Aorta (tissue), 5 donors: ENCODE measurements around the gene HNRNPF. TPM values are rescaled to one million over a fixed set of nuclear protein-coding genes. Genes with fewer than 3 reads are reported as not detected.

ENCODE experiments used
- ATAC-seq: fragments of 200-7000 bp; cut with Tn5 transposase; one replicate; pipeline ENCODE4 v1.9.1; 2022; ENCODE audit warnings: moderate library complexity; ENCODE audit not compliant: low FRiP score
- DNase-seq, 2 donors: peaks; one replicate each; pipeline ENCODE4 v3.0.0-alpha.2; 2020
- H3K27ac ChIP-seq, 2 donors: one replicate each; pipeline ENCODE4 v1.5.1; 2013; ENCODE audit warnings: low read length in 2 of 2, mild to moderate bottlenecking in 2 of 2, moderate library complexity in 2 of 2, control low read depth in 1 of 2, inconsistent platforms in 1 of 2, low read depth in 1 of 2
- H3K27me3 ChIP-seq, 2 donors: one replicate each; pipeline ENCODE4 v1.6.1; 2013; ENCODE audit warnings: control low read depth in 1 of 2, low read length in 1 of 2, mild to moderate bottlenecking in 1 of 2, moderate library complexity in 1 of 2; ENCODE audit not compliant: insufficient read depth in 2 of 2, control insufficient read depth in 1 of 2
- H3K36me3 ChIP-seq, 2 donors: one replicate each; pipeline ENCODE4 v1.6.1; 2013; ENCODE audit warnings: control low read depth in 1 of 2, low read length in 1 of 2, mild to moderate bottlenecking in 1 of 2; ENCODE audit not compliant: insufficient read depth in 2 of 2, control insufficient read depth in 1 of 2
- H3K4me1 ChIP-seq, 2 donors: one replicate each; pipeline ENCODE4 v1.6.1; 2013; ENCODE audit warnings: low read length in 2 of 2, control low read depth in 1 of 2, mild to moderate bottlenecking in 1 of 2, moderate library complexity in 1 of 2; ENCODE audit not compliant: insufficient read depth in 2 of 2, control insufficient read depth in 1 of 2
- H3K4me3 ChIP-seq, 2 donors: one replicate each; pipeline ENCODE4 v1.5.1; 2013; ENCODE audit warnings: low read length in 2 of 2, control low read depth in 1 of 2, mild to moderate bottlenecking in 1 of 2
- H3K9me3 ChIP-seq: one replicate; pipeline ENCODE4 v1.6.1; 2013; ENCODE audit warnings: mild to moderate bottlenecking, low read length; ENCODE audit not compliant: control insufficient read depth
- WGBS, 2 donors: extraction: QIAGEN DNeasy Blood & Tissue Kit; methylation state at CpG; one replicate each; pipeline ENCODE4 v1.1.7; 2013; 5-methylcytosine and 5-hydroxymethylcytosine counted together
- intact Hi-C, 2 donors: fragments of 100-400 bp; cut with DNase I; formaldehyde crosslinking; loops; one replicate each; pipeline versions ENCODE4 v1.14.2 to v1.15.0; 2022
- polyA plus RNA-seq, 2 donors: library from polyadenylated mRNA; stranded (reverse); fragments of 200-250 nt; gene quantifications; one replicate each; pipeline ENCODE4 v1.2.3, GENCODE V29; 2013
- total RNA-seq, 2 donors: library from RNA; stranded (reverse); fragmentation: NEBNext Ultra II Directional; extraction: Animal tissue kit (Norgen Biotek cat#: 25700); gene quantifications; one replicate each; pipeline ENCODE4 v1.2.1, GENCODE V29; 2021
- donor health status: healthy with polysubstance abuse.
- donor health status: Bipolar disorder and iron deficiency.
- donor health status: DM: no; HTN: no; CAD: no.
- donor health status: DM: no; HTN: no; CAD: no.
- donor health status: DM: yes; HTN: yes; CAD: no.

HNRNPF gene
- total and polyA plus RNA-seq, 4 donors = 54.3 to 114 (median 83.3) TPM

- ATAC-seq (no peak), DNase-seq (peak; percentile 21 to 64)
- WGBS, 2 donors = 84 to 91% methylated on average over 13 of the region's 13 CpGs
- Histone ChIP-seq H3K9me3 (no peaks in the 10 kb centered on the region), H3K27me3 (no peaks in the 10 kb centered on the region), H3K4me3 (no peak within 1 kb of the TSS), H3K27ac (no peak within 1 kb of the TSS), H3K36me3 (no peaks in the 10 kb centered on the region), H3K4me1 (no peaks in the 10 kb centered on the region)
- intact Hi-C loops = no loop called here
Observed at GRCh38 chr10:43371418-43371817, 37.6 kb downstream of the HNRNPF start, which contains the start of gene FXYD4. TSS of gene FXYD4 (plus strand) at chr10:43371636. CDS start at chr10:43373747, 2,111 bp downstream.

- 89 to 90% methylated on average over 5 to 9 of the region's 9 CpGs for WGBS, 2 donors
- no peak for ATAC-seq
- intact Hi-C loops = no loop called here
- Histone ChIP-seq H3K36me3 (no peaks in the 10 kb centered on the region), H3K4me1 (no peaks in the 10 kb centered on the region), H3K27ac (no peak overlapping the region), H3K4me3 (no peak overlapping the region), H3K27me3 (no peaks in the 10 kb centered on the region), H3K9me3 (no peaks in the 10 kb centered on the region)
- peak; percentile 36 to 54 for DNase-seq
Observed at GRCh38 chr10:43370671-43371215, 38.2 kb downstream of the HNRNPF start.

- Histone ChIP-seq H3K27me3 (no peaks in the 10 kb centered on the region), H3K36me3 (no peaks in the 10 kb centered on the region), H3K27ac (no peak overlapping the region), H3K4me3 (no peak overlapping the region), H3K9me3 (no peaks in the 10 kb centered on the region), H3K4me1 (no peaks in the 10 kb centered on the region)
- ATAC-seq (no peak), DNase-seq (peak; percentile 9 to 21)
- 93 to 96% methylated on average over 4 of the region's 4 CpGs for WGBS, 2 donors
- intact Hi-C loops = no loop called here
Observed at GRCh38 chr10:43369921-43370320, 39.1 kb downstream of the HNRNPF start.

GRCh38 chr10:43365001-43365400 lies 44.0 kb downstream of the HNRNPF start:
- H3K9me3 ChIP-seq = no peaks in the 10 kb centered on the region
- DNase-seq (no peak), ATAC-seq (no peak)
- no peaks in the 10 kb centered on the region for H3K36me3 ChIP-seq
- 72 to 77% methylated on average over 3 of the region's 3 CpGs for WGBS, 2 donors
- H3K4me3 ChIP-seq = no peak overlapping the region
- no peaks in the 10 kb centered on the region for H3K4me1 ChIP-seq
- intact Hi-C loops = no loop called here
- no peaks in the 10 kb centered on the region for H3K27me3 ChIP-seq
- H3K27ac ChIP-seq = no peak overlapping the region

- H3K4me1 ChIP-seq = no peaks in the 10 kb centered on the region
- 6% methylated on average over 48 of the region's 48 CpGs for WGBS, 2 donors
- ATAC-seq = peak; percentile 93
- no peaks in the 10 kb centered on the region for H3K36me3 ChIP-seq
- H3K9me3 ChIP-seq = no peaks in the 10 kb centered on the region
- H3K27me3 ChIP-seq = no peaks in the 10 kb centered on the region
- peak; percentile 97 for DNase-seq
- intact Hi-C loops = no loop called here
- H3K4me3 ChIP-seq = peak overlapping the region; percentile 5 to 6
- peak overlapping the region in 1 of 2 donors; percentile 11 for H3K27ac ChIP-seq
Observed at GRCh38 chr10:43362191-43362839, 46.7 kb downstream of the HNRNPF start.

- WGBS, 2 donors = 23 to 27% methylated on average over 21 of the region's 21 CpGs
- DNase-seq = no peak
Observed at GRCh38 chr10:43361547-43362190, 47.3 kb downstream of the HNRNPF start.

GRCh38 chr10:43360086-43360485 lies 48.9 kb downstream of the HNRNPF start:
- Histone ChIP-seq H3K27me3 (no peaks in the 10 kb centered on the region), H3K9me3 (no peaks in the 10 kb centered on the region), H3K4me1 (no peaks in the 10 kb centered on the region), H3K27ac (no peak overlapping the region), H3K36me3 (no peaks in the 10 kb centered on the region), H3K4me3 (no peak overlapping the region)
- 59 to 67% methylated on average over 6 of the region's 6 CpGs for WGBS, 2 donors
- ATAC-seq = no peak
- DNase-seq = no peak
- intact Hi-C loops = no loop called here

More at GRCh38 chr10:43361547-43362190, 47.3 kb downstream of the HNRNPF start:
- H3K4me1 ChIP-seq = no peaks in the 10 kb centered on the region
- intact Hi-C loops = no loop called here
- H3K27ac ChIP-seq = no peak overlapping the region
- peak overlapping the region in 1 of 2 donors; percentile 5 for H3K4me3 ChIP-seq
- H3K9me3 ChIP-seq = no peaks in the 10 kb centered on the region
- no peaks in the 10 kb centered on the region for H3K27me3 ChIP-seq
- no peak for ATAC-seq
- no peaks in the 10 kb centered on the region for H3K36me3 ChIP-seq

GRCh38 chr10:43355749-43356371 lies 53.1 kb downstream of the HNRNPF start:
- H3K27me3 ChIP-seq = no peaks in the 10 kb centered on the region
- DNase-seq (no peak), ATAC-seq (no peak)
- WGBS, 2 donors = 54 to 62% methylated on average over 4 of the region's 4 CpGs
- intact Hi-C loops = no loop called here
- no peaks in the 10 kb centered on the region for H3K36me3 ChIP-seq
- H3K4me1 ChIP-seq = no peaks in the 10 kb centered on the region
- H3K4me3 ChIP-seq = no peak overlapping the region
- H3K27ac ChIP-seq = no peak overlapping the region
- H3K9me3 ChIP-seq = no peaks in the 10 kb centered on the region
